Measurements from ENCODE around the gene SYMPK.

The SYMPK gene

GRCh38 chr19:45842198-45842597 lies 20.7 kb downstream of the SYMPK start:
- no peaks in the 10 kb centered on the region for H3K4me1 ChIP-seq (ENCODE audit: control insufficient read depth, insufficient read depth, low read length, unreplicated experiment)
- H3K36me3 ChIP-seq (ENCODE audit: insufficient read depth, low read length) = peaks cover 20% of the 10 kb centered on the region
- no peaks in the 10 kb centered on the region for H3K27me3 ChIP-seq (ENCODE audit: insufficient read depth, low read length)
- H3K27ac ChIP-seq (ENCODE audit: low read depth, low read length) = no peak overlapping the region
- H2AFZ ChIP-seq (ENCODE audit: low read length, unreplicated experiment) = no peak overlapping the region
- H3K4me3 ChIP-seq (ENCODE audit: low read depth, low read length) = no peak overlapping the region
- H3K79me2 ChIP-seq (ENCODE audit: control insufficient read depth, insufficient read depth, low read length, unreplicated experiment) = no peaks in the 10 kb centered on the region

- Histone ChIP-seq H3K79me2 (ENCODE audit: control insufficient read depth, insufficient read depth, low read length, unreplicated experiment) (no peaks in the 10 kb centered on the region), H3K4me1 (ENCODE audit: control insufficient read depth, insufficient read depth, low read length, unreplicated experiment) (no peaks in the 10 kb centered on the region), H2AFZ (ENCODE audit: low read length, unreplicated experiment) (no peak overlapping the region), H3K27me3 (ENCODE audit: insufficient read depth, low read length) (no peaks in the 10 kb centered on the region), H3K4me3 (ENCODE audit: low read depth, low read length) (no peak overlapping the region), H3K36me3 (ENCODE audit: insufficient read depth, low read length) (peaks cover 7% of the 10 kb centered on the region), H3K27ac (ENCODE audit: low read depth, low read length) (no peak overlapping the region)
These were observed 28.0 kb downstream of the SYMPK start for GRCh38 chr19:45834970-45835369.

GRCh38 chr19:45828945-45829344 lies 34.0 kb downstream of the SYMPK start:
- Histone ChIP-seq H3K79me2 (ENCODE audit: control insufficient read depth, insufficient read depth, low read length, unreplicated experiment) (no peaks in the 10 kb centered on the region), H2AFZ (ENCODE audit: low read length, unreplicated experiment) (no peak overlapping the region), H3K36me3 (ENCODE audit: insufficient read depth, low read length) (no peaks in the 10 kb centered on the region)

GRCh38 chr19:45828523-45828922 lies 34.4 kb downstream of the SYMPK start:
- Histone ChIP-seq H3K27me3 (ENCODE audit: insufficient read depth, low read length) (no peaks in the 10 kb centered on the region), H3K27ac (ENCODE audit: low read depth, low read length) (no peak overlapping the region), H3K36me3 (ENCODE audit: insufficient read depth, low read length) (no peaks in the 10 kb centered on the region), H3K79me2 (ENCODE audit: control insufficient read depth, insufficient read depth, low read length, unreplicated experiment) (no peaks in the 10 kb centered on the region), H3K4me3 (ENCODE audit: low read depth, low read length) (no peak overlapping the region), H3K4me1 (ENCODE audit: control insufficient read depth, insufficient read depth, low read length, unreplicated experiment) (no peaks in the 10 kb centered on the region), H2AFZ (ENCODE audit: low read length, unreplicated experiment) (no peak overlapping the region)

More at GRCh38 chr19:45828945-45829344, 34.0 kb downstream of the SYMPK start:
- Histone ChIP-seq H3K27ac (ENCODE audit: low read depth, low read length) (no peak overlapping the region), H3K4me1 (ENCODE audit: control insufficient read depth, insufficient read depth, low read length, unreplicated experiment) (no peaks in the 10 kb centered on the region), H3K27me3 (ENCODE audit: insufficient read depth, low read length) (no peaks in the 10 kb centered on the region), H3K4me3 (ENCODE audit: low read depth, low read length) (no peak overlapping the region)

- Histone ChIP-seq H3K27me3 (ENCODE audit: insufficient read depth, low read length) (no peaks in the 10 kb centered on the region), H3K79me2 (ENCODE audit: control insufficient read depth, insufficient read depth, low read length, unreplicated experiment) (no peaks in the 10 kb centered on the region), H2AFZ (ENCODE audit: low read length, unreplicated experiment) (no peak overlapping the region), H3K4me3 (ENCODE audit: low read depth, low read length) (no peak overlapping the region), H3K36me3 (ENCODE audit: insufficient read depth, low read length) (no peaks in the 10 kb centered on the region), H3K27ac (ENCODE audit: low read depth, low read length) (no peak overlapping the region), H3K4me1 (ENCODE audit: control insufficient read depth, insufficient read depth, low read length, unreplicated experiment) (no peaks in the 10 kb centered on the region)
These were observed 35.4 kb downstream of the SYMPK start for GRCh38 chr19:45827459-45828093.

GRCh38 chr19:45826934-45827333 lies 36.0 kb downstream of the SYMPK start:
- no peaks in the 10 kb centered on the region for H3K79me2 ChIP-seq (ENCODE audit: control insufficient read depth, insufficient read depth, low read length, unreplicated experiment)
- no peak overlapping the region for H3K4me3 ChIP-seq (ENCODE audit: low read depth, low read length)
- H3K4me1 ChIP-seq (ENCODE audit: control insufficient read depth, insufficient read depth, low read length, unreplicated experiment) = no peaks in the 10 kb centered on the region
- H3K36me3 ChIP-seq (ENCODE audit: insufficient read depth, low read length) = no peaks in the 10 kb centered on the region
- H2AFZ ChIP-seq (ENCODE audit: low read length, unreplicated experiment) = no peak overlapping the region
- no peaks in the 10 kb centered on the region for H3K27me3 ChIP-seq (ENCODE audit: insufficient read depth, low read length)
- H3K27ac ChIP-seq (ENCODE audit: low read depth, low read length) = no peak overlapping the region

- Histone ChIP-seq H3K4me1 (ENCODE audit: control insufficient read depth, insufficient read depth, low read length, unreplicated experiment) (no peaks in the 10 kb centered on the region), H3K36me3 (ENCODE audit: insufficient read depth, low read length) (no peaks in the 10 kb centered on the region), H3K27ac (ENCODE audit: low read depth, low read length) (no peak overlapping the region), H3K4me3 (ENCODE audit: low read depth, low read length) (no peak overlapping the region), H3K27me3 (ENCODE audit: insufficient read depth, low read length) (no peaks in the 10 kb centered on the region), H2AFZ (ENCODE audit: low read length, unreplicated experiment) (no peak overlapping the region), H3K79me2 (ENCODE audit: control insufficient read depth, insufficient read depth, low read length, unreplicated experiment) (no peaks in the 10 kb centered on the region)
These were observed 36.7 kb downstream of the SYMPK start for GRCh38 chr19:45825917-45826893.

GRCh38 chr19:45825263-45825605 lies 37.7 kb downstream of the SYMPK start:
- H2AFZ ChIP-seq (ENCODE audit: low read length, unreplicated experiment) = no peak overlapping the region
- no peaks in the 10 kb centered on the region for H3K4me1 ChIP-seq (ENCODE audit: control insufficient read depth, insufficient read depth, low read length, unreplicated experiment)
- no peaks in the 10 kb centered on the region for H3K79me2 ChIP-seq (ENCODE audit: control insufficient read depth, insufficient read depth, low read length, unreplicated experiment)
- H3K27me3 ChIP-seq (ENCODE audit: insufficient read depth, low read length) = no peaks in the 10 kb centered on the region
- H3K27ac ChIP-seq (ENCODE audit: low read depth, low read length) = no peak overlapping the region
- no peaks in the 10 kb centered on the region for H3K36me3 ChIP-seq (ENCODE audit: insufficient read depth, low read length)
- no peak overlapping the region for H3K4me3 ChIP-seq (ENCODE audit: low read depth, low read length)

GRCh38 chr19:45824531-45825262 lies 38.2 kb downstream of the SYMPK start:
- H3K27ac ChIP-seq (ENCODE audit: low read depth, low read length) = no peak overlapping the region
- no peaks in the 10 kb centered on the region for H3K4me1 ChIP-seq (ENCODE audit: control insufficient read depth, insufficient read depth, low read length, unreplicated experiment)
- H3K79me2 ChIP-seq (ENCODE audit: control insufficient read depth, insufficient read depth, low read length, unreplicated experiment) = no peaks in the 10 kb centered on the region
- no peak overlapping the region for H2AFZ ChIP-seq (ENCODE audit: low read length, unreplicated experiment)
- H3K4me3 ChIP-seq (ENCODE audit: low read depth, low read length) = no peak overlapping the region
- no peaks in the 10 kb centered on the region for H3K36me3 ChIP-seq (ENCODE audit: insufficient read depth, low read length)
- H3K27me3 ChIP-seq (ENCODE audit: insufficient read depth, low read length) = no peaks in the 10 kb centered on the region

GRCh38 chr19:45824041-45824471 lies 38.9 kb downstream of the SYMPK start:
- no peaks in the 10 kb centered on the region for H3K4me1 ChIP-seq (ENCODE audit: control insufficient read depth, insufficient read depth, low read length, unreplicated experiment)

More at GRCh38 chr19:45824041-45824471, 38.9 kb downstream of the SYMPK start:
- Histone ChIP-seq H3K27ac (ENCODE audit: low read depth, low read length) (no peak overlapping the region), H3K4me3 (ENCODE audit: low read depth, low read length) (no peak overlapping the region), H2AFZ (ENCODE audit: low read length, unreplicated experiment) (no peak overlapping the region), H3K79me2 (ENCODE audit: control insufficient read depth, insufficient read depth, low read length, unreplicated experiment) (no peaks in the 10 kb centered on the region), H3K27me3 (ENCODE audit: insufficient read depth, low read length) (no peaks in the 10 kb centered on the region), H3K36me3 (ENCODE audit: insufficient read depth, low read length) (no peaks in the 10 kb centered on the region)

All from ACC112 (cell line).